ENCODE data around the gene SLC45A1. TPM values are rescaled to one million over a fixed set of nuclear protein-coding genes. Genes with fewer than 3 reads are reported as not detected.

Gene SLC45A1
- total RNA-seq, 1 donor, result 2.0 TPM

DNA sequence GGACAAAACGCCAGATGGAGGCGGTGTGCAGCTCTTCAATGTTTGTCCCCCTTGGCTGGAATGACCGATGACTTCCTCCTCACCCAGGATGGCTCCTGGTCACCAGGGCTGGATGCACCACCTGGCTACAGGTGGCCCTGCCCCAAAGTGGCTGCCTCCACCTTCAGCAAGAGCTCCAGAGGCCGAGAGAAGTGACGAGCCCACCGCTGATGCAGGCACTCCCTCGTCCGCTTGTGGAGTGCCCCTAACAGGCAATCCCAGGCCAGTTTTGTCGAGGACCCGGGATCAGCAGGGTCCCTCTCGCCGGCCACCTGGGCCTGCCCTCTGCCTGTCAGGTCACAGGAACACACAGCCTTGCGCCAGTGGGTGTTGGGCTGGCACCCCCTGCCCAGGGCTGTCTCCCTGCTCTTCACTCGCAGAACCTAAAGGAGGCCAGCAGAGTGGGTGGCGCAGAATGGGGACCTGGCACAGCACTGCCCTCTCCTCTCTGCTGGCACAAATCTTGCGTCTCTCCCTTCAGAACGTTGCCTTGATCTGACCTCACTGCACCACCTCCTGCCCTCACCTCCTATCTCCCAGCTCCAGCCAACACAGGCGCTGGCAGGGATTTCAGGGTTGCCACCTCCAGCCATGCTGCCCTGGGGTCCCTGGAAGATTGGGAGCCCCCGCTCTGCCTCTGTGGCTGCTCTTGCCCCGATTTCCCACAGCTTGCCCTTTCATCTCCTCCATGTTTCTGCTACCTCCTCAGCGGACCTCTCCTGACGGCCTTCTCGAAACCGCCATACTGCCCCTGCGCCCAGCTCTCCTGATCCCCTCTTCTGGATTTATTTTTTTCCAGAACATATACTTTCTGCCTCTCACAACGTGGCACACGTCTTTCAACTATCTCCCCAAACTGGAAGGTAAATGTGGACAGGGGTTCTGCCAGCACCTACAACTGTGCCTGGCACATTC, 38.6 kb downstream of the SLC45A1 start:
- no peak for DNase-seq (ENCODE audit: low read depth)
- TF ChIP-seq, protein P1, sequence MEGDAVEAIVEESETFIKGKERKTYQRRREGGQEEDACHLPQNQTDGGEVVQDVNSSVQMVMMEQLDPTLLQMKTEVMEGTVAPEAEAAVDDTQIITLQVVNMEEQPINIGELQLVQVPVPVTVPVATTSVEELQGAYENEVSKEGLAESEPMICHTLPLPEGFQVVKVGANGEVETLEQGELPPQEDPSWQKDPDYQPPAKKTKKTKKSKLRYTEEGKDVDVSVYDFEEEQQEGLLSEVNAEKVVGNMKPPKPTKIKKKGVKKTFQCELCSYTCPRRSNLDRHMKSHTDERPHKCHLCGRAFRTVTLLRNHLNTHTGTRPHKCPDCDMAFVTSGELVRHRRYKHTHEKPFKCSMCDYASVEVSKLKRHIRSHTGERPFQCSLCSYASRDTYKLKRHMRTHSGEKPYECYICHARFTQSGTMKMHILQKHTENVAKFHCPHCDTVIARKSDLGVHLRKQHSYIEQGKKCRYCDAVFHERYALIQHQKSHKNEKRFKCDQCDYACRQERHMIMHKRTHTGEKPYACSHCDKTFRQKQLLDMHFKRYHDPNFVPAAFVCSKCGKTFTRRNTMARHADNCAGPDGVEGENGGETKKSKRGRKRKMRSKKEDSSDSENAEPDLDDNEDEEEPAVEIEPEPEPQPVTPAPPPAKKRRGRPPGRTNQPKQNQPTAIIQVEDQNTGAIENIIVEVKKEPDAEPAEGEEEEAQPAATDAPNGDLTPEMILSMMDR (IDR thresholded peaks at IDR 0.05; ENCODE audit: insufficient read depth, low read length), result no peak
- no peak overlapping the region for H3K4me3 ChIP-seq (ENCODE audit: low read depth, low read length)

DNA sequence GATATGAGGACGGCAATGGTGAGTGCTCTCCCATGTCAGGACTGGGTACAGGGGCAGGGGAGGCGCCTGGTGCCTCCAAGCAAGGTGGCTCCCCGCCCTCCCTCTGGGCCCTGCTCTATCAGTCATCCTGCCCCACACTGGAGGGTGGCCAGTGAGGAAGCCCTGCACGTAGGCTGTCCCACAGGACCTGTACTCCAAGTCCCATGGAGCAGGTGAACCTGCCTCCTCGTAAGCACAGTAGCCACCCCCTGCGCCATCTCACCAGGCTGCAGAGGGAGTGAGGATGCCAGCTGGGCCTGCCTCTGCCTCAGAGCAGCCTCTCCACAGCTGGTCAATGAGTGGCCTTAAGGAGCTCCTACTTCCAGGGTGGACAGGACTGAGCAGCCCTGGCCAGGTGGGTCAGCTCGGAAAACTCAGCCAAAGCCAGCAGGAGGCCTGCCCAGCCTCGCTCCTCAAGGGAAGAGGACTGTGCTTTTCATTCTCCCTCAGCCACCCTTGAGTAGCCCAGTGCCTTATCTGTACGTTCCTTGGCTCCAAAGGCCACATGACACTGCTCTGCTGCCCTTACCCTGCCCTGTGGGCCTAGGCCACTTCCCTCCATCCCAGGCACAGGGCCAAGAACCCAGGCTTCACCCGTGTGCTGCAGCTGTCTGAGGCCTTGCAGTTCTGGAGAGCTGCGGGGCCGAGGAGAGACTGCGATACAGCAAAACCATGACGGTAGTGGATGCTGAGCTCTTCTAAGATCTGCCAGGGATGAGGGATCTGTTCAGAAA, 39.6 kb downstream of the SLC45A1 start:
- no peak for DNase-seq (ENCODE audit: low read depth)

GRCh38 chr1:8358241-8358896, 40.5 kb downstream of the SLC45A1 start:
- no peak overlapping the region for H3K4me3 ChIP-seq (ENCODE audit: low read depth, low read length)
- TF ChIP-seq, protein P1 (IDR thresholded peaks at IDR 0.05; ENCODE audit: insufficient read depth, low read length), result no peak
- DNase-seq (ENCODE audit: low read depth), result no peak

More for the DNA sequence above, 39.6 kb downstream of the SLC45A1 start:
- TF ChIP-seq, protein P1 (IDR thresholded peaks at IDR 0.05; ENCODE audit: insufficient read depth, low read length), result no peak
- no peak overlapping the region for H3K4me3 ChIP-seq (ENCODE audit: low read depth, low read length)

DNA sequence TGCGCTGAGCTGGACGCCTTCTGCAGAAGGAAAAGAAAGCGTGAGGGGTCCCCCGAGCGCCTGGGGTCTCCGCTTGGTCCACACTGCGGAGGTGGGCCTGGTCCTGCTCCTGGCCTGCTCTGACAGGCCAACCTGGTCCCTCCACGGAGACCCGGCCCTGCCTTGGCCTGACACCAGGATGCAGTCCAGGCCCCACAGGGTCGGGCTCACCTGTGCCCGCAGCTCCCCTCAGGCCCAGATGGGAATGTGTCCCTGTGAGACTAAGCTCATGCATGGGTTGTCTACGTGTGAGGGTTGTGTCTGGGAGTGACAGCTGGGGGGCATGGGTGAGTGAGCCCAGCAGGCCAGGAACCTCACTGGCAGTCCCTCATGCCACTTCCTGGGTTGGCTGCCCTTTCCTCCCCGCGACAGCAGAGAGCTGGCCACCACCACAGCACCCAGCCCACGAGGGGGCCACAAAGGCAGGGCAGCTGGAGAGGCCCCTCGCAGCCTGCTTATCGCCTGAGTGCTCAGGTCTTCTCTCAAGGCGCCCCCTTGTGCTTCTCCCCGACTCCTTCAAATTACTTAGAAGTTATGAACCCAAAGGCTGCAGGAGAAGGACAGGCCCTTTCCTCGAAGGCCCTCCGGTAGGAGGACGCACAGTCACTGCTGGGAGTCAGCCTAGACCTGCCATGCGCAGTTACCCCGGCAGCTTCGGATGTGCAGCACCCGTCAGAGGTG, 41.1 kb downstream of the SLC45A1 start:
- TF ChIP-seq, protein P1 (IDR thresholded peaks at IDR 0.05; ENCODE audit: insufficient read depth, low read length), result no peak
- DNase-seq (ENCODE audit: low read depth), result no peak
- no peak overlapping the region for H3K4me3 ChIP-seq (ENCODE audit: low read depth, low read length)

DNA sequence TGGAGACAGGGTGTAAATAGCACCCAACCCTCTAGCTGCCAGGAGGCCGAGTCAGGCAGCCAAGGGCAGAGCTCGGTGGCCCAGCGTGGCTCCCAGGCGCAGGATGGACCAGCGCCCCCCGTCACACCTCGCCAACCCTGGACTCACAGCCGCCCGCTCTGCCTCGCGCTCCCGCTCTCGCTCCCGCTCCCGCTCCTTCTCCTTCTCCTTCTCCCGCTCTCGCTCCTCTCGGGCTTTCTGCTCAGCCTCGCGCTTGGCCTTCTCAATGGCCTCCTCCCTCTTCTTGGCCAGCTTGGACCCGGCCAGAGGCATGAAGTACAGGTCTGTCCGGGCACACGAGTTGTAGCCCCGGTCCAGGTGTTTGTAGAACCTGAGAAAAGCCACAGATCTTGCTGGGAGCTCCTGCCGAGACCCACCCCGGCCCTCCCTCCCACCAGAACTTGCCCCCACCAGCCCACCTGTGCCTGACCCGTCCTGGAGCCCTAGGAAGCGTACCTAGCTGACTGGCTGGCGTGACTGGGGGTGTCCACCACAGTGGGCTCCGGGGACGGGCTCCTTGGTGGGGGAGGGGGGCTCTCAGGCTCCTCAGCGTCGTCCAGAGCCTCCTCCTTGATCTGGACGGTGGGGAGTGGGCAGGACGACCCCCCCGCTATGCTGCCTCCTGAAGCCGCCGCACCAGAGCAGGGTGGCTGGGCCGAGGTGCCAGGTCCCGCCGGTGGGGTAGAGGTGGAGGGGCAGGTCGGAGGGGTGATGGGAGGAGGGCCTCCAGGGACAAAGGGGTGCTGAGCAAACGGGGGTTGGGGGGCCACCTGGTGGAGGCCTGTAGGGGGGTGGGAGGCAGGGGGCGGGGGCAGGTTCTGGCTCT, 41.9 kb downstream of the SLC45A1 start:
- H3K4me3 ChIP-seq (ENCODE audit: low read depth, low read length), result no peak overlapping the region
- DNase-seq (ENCODE audit: low read depth), result no peak
- TF ChIP-seq, protein P1 (IDR thresholded peaks at IDR 0.05; ENCODE audit: insufficient read depth, low read length), result no peak

All from fibroblast of the aortic adventitia (primary cell).